ENCODE data around the gene CABS1. TPM values are rescaled to one million over a fixed set of nuclear protein-coding genes. Genes with fewer than 3 reads are reported as not detected.

Gene CABS1
- total and polyA plus RNA-seq, 2 donors (not counting 3 experiments of a cell fraction or from before 2014, with no cell fraction given), result not detected

DNA sequence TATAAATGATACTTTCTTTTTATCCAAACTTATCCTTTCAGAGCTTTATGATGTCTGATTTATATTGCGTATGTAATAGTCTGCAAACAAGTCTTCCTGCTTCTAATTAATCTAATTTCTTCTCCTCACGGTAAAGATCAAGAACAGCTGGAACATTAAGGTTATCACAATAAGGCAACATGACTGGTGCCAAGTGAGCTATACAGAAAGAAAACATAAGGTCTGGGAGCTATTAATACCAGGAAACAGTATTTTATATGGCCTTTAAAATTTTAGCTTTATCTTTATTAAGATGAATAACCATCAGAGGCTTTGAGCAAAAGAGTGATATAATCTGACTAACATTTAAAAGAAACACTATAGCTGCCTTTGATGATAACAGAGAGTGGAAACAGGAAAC, 28.7 kb upstream of the CABS1 start:
- no peak overlapping the region for H3K4me2 ChIP-seq (ENCODE audit: insufficient read depth, low read length)
- no peak overlapping the region for H3K9ac ChIP-seq (replicated peaks; ENCODE audit: extremely low read depth, insufficient read depth, low read length)
- no peak overlapping the region for H2AFZ ChIP-seq (ENCODE audit: low read depth, low read length)
- H3K36me3 ChIP-seq (ENCODE audit: control insufficient read depth in 2 of 2, extremely low read depth in 1 of 2, insufficient read depth in 2 of 2, low read length in 2 of 2), result no peaks in the 10 kb centered on the region
- ChIA-PET CTCF (interaction anchor here (1.2 kb wide), 1 partner anchor 9 kb away, joined by 4 read pairs; no protein-coding TSS in a partner anchor), POLR2A (no interaction called here)
- H3K27ac ChIP-seq (ENCODE audit: insufficient read depth, low read depth, low read length), result no peak overlapping the region
- no peaks in the 10 kb centered on the region for H3K27me3 ChIP-seq (ENCODE audit: control insufficient read depth in 2 of 2, insufficient read depth in 2 of 2, low read length in 2 of 2)
- no peaks in the 10 kb centered on the region for H3K9me3 ChIP-seq (replicated peaks; ENCODE audit: control insufficient read depth, insufficient read depth, low read length)
- no peaks in the 10 kb centered on the region for H3K79me2 ChIP-seq (ENCODE audit: control insufficient read depth, insufficient read depth, low read length)
- no peaks in the 10 kb centered on the region for H3K9me1 ChIP-seq (replicated peaks; ENCODE audit: control insufficient read depth, extremely low read depth, insufficient read depth, low read length)
- intact Hi-C loops (cut with micrococcal nuclease), result no loop called here
- dilution Hi-C loops (cut with MboI; ENCODE audit: extremely low pct_ligation_motif_present, low sequenced_read_pairs), result no loop called here
- TF ChIP-seq MAX (IDR thresholded peaks at IDR 0.05; ENCODE audit: insufficient read depth, insufficient read length) (no peak), MYC (IDR thresholded peaks at IDR 0.05; ENCODE audit: low read depth, low read length) (no peak)
- no TSS peak for BruUV-seq (replicated peaks)
- FAIRE-seq (no peak), DNase-seq (ENCODE audit: low read depth, low spot score) (no peak)
- no peak overlapping the region for H3K4me3 ChIP-seq (replicated peaks in 1 of 3; ENCODE audit: insufficient read depth in 1 of 3, low read depth in 1 of 3, low read length in 3 of 3)
- no peaks in the 10 kb centered on the region for H3K4me1 ChIP-seq (ENCODE audit: control insufficient read depth, extremely low read depth, insufficient read depth, low read length)
- H4K20me1 ChIP-seq (replicated peaks; ENCODE audit: control insufficient read depth, extremely low read depth, insufficient read depth, low read length), result no peaks in the 10 kb centered on the region

GRCh38 chr4:70313736-70314135, 21.0 kb upstream of the CABS1 start:
- Histone ChIP-seq H3K9ac (replicated peaks; ENCODE audit: extremely low read depth, insufficient read depth, low read length) (no peak overlapping the region), H3K9me1 (replicated peaks; ENCODE audit: control insufficient read depth, extremely low read depth, insufficient read depth, low read length) (no peaks in the 10 kb centered on the region), H4K20me1 (replicated peaks; ENCODE audit: control insufficient read depth, extremely low read depth, insufficient read depth, low read length) (no peaks in the 10 kb centered on the region), H3K4me2 (ENCODE audit: insufficient read depth, low read length) (no peak overlapping the region), H3K79me2 (ENCODE audit: control insufficient read depth, insufficient read depth, low read length) (no peaks in the 10 kb centered on the region), H3K27ac (ENCODE audit: insufficient read depth, low read depth, low read length) (no peak overlapping the region), H3K9me3 (replicated peaks; ENCODE audit: control insufficient read depth, insufficient read depth, low read length) (no peaks in the 10 kb centered on the region), H3K4me1 (ENCODE audit: control insufficient read depth, extremely low read depth, insufficient read depth, low read length) (no peaks in the 10 kb centered on the region), H3K27me3 (ENCODE audit: control insufficient read depth in 2 of 2, insufficient read depth in 2 of 2, low read length in 2 of 2) (no peaks in the 10 kb centered on the region), H2AFZ (ENCODE audit: low read depth, low read length) (no peak overlapping the region), H3K4me3 (replicated peaks in 1 of 3; ENCODE audit: insufficient read depth in 1 of 3, low read depth in 1 of 3, low read length in 3 of 3) (no peak overlapping the region), H3K36me3 (ENCODE audit: control insufficient read depth in 2 of 2, extremely low read depth in 1 of 2, insufficient read depth in 2 of 2, low read length in 2 of 2) (no peaks in the 10 kb centered on the region)
- no TSS peak for BruUV-seq (replicated peaks)
- dilution Hi-C loops (cut with MboI; ENCODE audit: extremely low pct_ligation_motif_present, low sequenced_read_pairs), result no loop called here
- TF ChIP-seq, protein P1, sequence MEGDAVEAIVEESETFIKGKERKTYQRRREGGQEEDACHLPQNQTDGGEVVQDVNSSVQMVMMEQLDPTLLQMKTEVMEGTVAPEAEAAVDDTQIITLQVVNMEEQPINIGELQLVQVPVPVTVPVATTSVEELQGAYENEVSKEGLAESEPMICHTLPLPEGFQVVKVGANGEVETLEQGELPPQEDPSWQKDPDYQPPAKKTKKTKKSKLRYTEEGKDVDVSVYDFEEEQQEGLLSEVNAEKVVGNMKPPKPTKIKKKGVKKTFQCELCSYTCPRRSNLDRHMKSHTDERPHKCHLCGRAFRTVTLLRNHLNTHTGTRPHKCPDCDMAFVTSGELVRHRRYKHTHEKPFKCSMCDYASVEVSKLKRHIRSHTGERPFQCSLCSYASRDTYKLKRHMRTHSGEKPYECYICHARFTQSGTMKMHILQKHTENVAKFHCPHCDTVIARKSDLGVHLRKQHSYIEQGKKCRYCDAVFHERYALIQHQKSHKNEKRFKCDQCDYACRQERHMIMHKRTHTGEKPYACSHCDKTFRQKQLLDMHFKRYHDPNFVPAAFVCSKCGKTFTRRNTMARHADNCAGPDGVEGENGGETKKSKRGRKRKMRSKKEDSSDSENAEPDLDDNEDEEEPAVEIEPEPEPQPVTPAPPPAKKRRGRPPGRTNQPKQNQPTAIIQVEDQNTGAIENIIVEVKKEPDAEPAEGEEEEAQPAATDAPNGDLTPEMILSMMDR (IDR thresholded peaks at IDR 0.05; ENCODE audit: extremely low read depth in 1 of 2, insufficient read depth in 1 of 2, low read depth in 1 of 2, low read length in 2 of 2), result no peak
- TF ChIP-seq MYC (IDR thresholded peaks at IDR 0.05; ENCODE audit: low read depth, low read length) (no peak), POLR2A (IDR thresholded peaks at IDR 0.05; ENCODE audit: low read depth, low read length) (no peak), JUN (IDR thresholded peaks at IDR 0.05; ENCODE audit: borderline replicate concordance, insufficient read depth, insufficient read length, low read depth) (no peak), POLR2AphosphoS5 (IDR thresholded peaks at IDR 0.05; ENCODE audit: insufficient read depth, low read depth, low read length) (no peak), FOS (IDR thresholded peaks at IDR 0.05; ENCODE audit: borderline replicate concordance, insufficient read depth, low read length) (no peak)
- intact Hi-C loops (cut with micrococcal nuclease), result no loop called here
- CTCF ChIA-PET, result no interaction called here
- POLR2A ChIA-PET, result no interaction called here
- DNase-seq (ENCODE audit: low read depth, low spot score) (no peak), FAIRE-seq (no peak)
